Frontal cortex (tissue), 4 donors: ENCODE measurements around the gene OR13A1. TPM values are rescaled to one million over a fixed set of nuclear protein-coding genes. Genes with fewer than 3 reads are reported as not detected.
"Not testable (repeated sequence)": the region's sequence is repeated elsewhere in the genome, so short reads cannot be mapped to it uniquely, and the experiment has no call there.

Source experiments
- DNase-seq, 2 donors: peaks; one replicate each; pipeline ENCODE4 v3.0.0; 2012; ENCODE audit warnings: low spot score in 2 of 2
- FAIRE-seq: peaks from 2 replicates; lab custom pipeline; 2012; peaks lifted over from hg19 to GRCh38; lab: Jason Lieb, UNC
- total RNA-seq: library from RNA; depleted of rRNA; stranded (reverse); fragments of >200 nt; gene quantifications from one replicate; pipeline ENCODE4 v1.2.3, GENCODE V29; 2014
- donor health status: control.
- donor health status: control.
- donor health status: control.

OR13A1 gene
- total RNA-seq, 1 donor from 2014 or later: under 0.01 TPM

DNA sequence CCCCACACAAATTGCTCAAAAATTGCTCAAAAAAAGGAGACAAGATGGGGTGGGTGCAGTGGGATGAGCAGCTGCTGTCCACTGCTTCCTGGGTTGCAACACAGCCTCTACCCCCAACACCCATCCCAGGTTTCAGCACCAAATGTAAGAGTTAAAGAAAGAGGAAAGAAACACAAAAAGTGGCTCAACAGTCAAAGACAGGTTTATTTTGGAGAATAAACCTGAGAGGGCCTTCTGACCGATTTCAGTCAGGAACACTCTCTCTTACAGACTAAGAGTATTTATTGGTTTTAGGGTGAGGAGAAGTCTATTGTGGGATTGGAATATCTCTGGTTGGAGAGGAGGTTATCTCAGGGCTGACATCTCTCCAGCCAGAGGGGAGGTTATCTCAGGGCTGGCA, 28.4 kb downstream of the OR13A1 start:
- DNase-seq: no peak

DNA sequence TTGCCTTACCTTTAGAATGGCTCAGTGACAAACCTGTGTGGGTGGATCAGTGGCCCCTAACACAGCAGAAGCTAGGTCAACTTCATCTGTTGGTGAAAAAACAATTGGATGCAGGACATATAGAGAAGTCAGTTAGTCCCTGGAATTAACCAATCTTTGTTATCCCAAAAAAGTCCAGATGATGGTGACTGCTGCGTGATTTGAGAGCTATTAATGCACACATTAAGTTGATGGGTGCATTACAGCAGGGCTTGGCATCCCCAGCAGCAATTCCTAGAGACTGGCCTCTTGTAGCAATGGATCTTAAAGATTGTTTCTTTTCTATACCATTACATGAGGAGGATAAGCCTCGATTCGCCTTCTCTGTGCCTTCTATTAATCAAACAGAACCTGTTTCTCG, 33.3 kb downstream of the OR13A1 start:
- FAIRE-seq: no peak
- no peak for DNase-seq

More for the DNA sequence above, 28.4 kb downstream of the OR13A1 start:
- no peak for FAIRE-seq

DNA sequence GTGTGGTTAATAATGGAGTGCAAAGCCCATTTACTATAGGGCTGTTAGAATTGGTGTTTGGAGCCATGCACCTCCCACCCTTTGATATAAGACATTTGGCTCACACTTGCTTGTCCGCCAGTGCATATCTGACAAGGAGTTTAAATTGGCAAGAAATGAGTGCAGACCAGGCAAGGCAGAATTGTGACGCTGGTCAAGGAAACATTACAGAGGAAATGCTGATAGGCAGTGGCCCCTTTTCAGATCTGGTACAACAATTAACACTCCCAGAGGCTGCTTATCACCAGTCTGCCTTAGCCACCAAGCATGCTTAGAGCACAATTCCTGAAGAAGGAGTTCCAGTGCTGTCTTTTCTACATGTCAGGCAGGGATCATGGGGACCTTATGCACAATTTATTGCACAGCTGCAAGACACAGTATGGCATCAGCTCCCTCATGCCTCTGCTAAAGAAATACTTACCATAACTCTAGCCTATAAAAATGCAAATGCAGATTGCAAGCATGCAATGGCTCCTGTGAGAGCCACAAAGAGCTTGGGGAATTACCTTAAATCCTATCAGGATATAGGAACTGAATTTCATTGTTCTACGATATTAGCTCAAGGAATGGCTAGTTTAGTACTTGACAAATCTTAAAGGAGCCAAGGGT, 35.2 kb downstream of the OR13A1 start:
- FAIRE-seq: no peak

DNA sequence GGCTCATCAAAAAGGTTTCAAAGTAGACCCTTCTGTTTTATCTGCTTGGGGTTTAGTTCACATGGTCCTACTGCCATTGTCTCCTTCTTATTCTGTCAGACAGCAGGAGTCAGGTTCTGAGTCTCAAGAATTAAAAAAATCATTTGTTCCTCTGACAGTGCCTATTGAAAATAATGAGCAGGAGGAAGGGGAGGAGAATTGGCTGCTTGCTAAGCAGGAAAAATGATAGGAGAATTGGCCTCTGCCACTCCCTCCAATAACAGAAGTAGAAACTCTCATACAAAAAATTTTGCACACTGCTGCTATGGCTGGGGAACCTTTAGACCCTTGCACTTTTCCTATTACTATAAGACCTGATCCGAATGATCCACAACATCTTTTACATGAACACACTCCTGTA, 35.7 kb downstream of the OR13A1 start:
- DNase-seq (no peak), FAIRE-seq (no peak)

More for the DNA sequence above, 35.2 kb downstream of the OR13A1 start:
- DNase-seq: no peak

DNA sequence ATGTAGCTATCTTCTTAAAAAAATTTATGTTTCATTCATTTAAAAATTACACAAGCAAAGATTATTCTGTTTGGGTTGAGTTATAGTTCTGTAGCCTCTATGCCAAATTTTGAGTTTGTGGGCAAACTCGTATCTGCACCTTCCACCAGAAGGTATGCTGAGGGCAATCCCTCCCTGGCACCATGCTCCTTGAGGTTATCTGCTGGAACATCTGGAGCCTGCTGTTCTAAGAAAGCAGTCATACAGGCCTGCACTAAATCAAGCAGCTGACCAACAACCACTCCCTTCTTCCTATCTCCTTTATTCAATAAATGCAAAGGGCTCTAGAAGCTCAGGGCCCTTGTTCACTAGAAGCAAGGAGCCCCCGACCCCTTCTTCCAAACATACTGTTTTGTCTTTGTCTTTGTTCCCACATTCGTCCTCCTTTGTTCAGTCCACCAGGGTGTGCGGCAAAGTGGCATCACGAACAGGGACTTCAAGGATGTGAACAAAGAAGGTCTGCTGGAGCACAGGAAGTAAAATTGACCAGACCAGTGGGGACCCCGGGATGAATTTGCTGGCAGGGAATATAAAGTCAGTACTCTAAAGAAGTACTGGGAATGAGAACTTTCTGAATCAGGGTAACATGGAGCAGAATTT, 36.4 kb downstream of the OR13A1 start:
- no peak for DNase-seq

DNA sequence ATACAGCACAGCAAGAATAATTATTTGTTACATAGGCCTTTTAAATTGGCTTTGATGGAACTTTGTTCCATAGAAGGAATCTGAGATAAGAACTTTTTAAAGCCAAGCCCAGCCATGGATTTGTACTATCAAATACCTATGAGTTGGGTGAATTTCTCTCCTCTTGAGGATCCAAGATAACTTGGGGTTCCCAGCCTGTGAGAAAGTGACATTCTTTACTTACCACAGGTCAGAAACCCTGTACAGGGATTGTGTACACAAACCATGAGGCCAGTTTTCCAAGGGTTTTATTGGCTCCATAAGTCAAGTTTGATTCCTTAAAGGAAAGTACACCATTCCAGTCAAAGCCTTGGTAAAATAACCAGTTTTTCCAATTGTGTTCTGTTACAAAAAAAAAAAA, 39.3 kb downstream of the OR13A1 start:
- DNase-seq, FAIRE-seq: not testable (repeated sequence)

More for the DNA sequence above, 36.4 kb downstream of the OR13A1 start:
- FAIRE-seq: no peak

DNA sequence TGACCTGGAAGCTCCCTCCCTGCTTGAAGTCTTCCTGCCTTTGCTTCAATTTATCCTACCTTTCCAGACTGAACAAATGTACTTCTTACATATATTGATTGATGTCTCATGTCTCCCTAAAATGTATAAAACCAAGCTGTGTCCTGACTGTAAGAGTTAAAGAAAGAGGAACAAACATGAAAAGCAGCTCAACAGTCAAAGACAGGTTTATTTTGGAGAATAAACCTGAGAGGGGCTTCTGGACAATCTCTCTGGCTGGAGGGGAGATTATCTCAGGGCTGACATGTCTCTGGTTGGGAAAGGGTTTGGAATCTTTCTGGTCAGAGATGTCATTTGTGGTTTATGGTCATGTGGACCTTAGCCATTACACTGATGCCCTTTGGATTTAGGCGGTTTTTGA, 41.0 kb downstream of the OR13A1 start:
- DNase-seq (no peak), FAIRE-seq (no peak)

DNA sequence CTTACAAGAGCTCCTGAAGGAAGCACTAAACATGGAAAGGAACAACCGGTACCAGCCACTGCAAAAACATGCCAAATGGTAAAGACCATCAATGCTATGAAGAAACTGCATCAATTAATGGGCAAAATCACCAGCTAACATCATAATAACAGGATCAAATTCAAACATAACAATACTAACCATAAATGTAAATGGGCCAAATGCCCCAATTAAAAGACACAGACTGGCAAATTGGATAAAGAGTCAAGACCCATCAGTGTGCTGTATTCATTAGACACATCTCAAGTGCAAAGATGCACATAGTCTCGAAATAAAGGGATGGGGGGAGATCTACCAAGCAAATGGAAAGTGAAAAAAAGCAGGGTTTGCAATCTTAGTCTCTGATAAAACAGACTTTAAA, 47.6 kb downstream of the OR13A1 start:
- FAIRE-seq, DNase-seq: not testable (repeated sequence)

DNA sequence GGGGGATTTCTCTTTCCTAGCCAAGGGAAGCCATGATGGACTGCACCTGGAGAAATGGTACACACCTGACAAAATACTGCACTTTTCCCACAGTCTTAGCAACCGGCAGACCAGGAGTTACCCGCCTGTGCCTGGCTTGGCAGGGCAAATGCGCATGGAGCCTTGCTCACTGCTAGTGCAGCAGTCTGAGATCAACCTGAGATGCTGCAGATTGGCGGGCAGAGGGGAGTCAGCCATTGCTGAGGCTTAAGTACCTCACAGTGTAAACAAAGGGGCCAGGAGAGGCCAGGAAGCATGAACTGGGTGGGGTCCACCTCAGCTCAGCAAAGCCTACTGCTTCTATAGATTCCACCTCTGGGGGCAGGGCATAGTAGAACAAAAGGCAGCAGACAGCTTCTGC, 49.4 kb downstream of the OR13A1 start:
- FAIRE-seq: no peak

DNA sequence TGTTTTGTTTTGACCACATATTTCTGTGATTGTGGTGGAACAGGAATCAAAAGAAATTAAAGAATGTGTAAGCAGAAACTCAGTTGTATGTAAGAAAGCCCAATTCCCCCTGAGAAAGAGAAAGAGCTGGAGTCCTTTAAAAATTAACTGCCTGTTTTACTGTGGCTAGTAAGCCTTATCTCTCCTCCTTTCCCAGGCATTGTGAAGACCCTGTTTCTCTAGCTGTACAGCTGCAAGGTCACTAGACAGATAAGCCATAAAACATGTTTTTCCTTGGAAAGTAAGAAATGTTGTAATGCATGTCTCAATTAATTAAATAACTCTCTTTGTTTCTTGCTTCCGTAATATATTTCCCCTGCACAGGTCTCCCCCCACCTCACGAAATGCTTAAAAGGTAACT, 53.5 kb downstream of the OR13A1 start:
- no peak for DNase-seq
- no peak for FAIRE-seq

More for the DNA sequence above, 49.4 kb downstream of the OR13A1 start:
- DNase-seq: no peak

DNA sequence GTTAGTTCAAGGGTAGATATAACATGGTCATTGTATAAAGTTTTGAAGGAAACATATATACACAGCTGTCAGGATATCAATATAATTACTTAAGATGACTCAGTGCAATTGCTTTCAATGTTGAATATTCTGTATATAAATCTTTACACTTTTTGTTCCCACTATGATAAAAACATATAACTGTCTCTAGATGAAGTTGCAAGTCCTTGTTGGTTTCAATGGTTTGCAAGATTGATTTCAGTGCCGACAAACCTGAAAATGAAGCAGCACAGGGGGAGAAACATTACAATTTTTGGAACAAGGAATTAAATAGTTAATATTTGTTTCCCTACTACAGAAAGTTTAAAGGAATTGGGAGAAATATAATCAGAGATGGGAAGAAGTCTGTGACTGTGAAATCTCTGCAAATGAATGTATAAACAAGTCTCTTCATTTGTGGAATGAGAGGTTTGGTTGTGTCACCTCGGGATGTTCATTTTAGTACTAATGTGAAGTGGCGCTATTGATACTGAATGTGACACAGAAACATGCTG, 54.1 kb downstream of the OR13A1 start:
- no peak for FAIRE-seq
- DNase-seq: no peak

DNA sequence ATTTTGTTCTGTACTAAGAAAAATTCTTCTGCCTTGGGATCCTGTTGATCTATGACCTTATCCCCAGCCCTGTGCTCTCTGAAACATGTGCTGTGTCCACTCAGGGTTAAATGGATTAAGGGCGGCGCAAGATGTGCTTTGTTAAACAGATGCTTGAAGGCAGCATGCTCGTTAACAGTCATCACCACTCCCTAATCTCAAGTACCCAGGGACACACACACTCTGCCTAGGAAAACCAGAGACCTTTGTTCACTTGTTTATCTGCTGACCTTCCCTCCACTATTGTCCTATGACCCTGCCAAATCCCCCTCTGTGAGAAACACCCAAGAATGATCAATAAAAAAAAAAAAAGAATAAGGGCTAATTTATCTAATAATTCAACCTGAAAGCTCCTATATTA, 54.8 kb downstream of the OR13A1 start:
- FAIRE-seq, DNase-seq: not testable (repeated sequence)

DNA sequence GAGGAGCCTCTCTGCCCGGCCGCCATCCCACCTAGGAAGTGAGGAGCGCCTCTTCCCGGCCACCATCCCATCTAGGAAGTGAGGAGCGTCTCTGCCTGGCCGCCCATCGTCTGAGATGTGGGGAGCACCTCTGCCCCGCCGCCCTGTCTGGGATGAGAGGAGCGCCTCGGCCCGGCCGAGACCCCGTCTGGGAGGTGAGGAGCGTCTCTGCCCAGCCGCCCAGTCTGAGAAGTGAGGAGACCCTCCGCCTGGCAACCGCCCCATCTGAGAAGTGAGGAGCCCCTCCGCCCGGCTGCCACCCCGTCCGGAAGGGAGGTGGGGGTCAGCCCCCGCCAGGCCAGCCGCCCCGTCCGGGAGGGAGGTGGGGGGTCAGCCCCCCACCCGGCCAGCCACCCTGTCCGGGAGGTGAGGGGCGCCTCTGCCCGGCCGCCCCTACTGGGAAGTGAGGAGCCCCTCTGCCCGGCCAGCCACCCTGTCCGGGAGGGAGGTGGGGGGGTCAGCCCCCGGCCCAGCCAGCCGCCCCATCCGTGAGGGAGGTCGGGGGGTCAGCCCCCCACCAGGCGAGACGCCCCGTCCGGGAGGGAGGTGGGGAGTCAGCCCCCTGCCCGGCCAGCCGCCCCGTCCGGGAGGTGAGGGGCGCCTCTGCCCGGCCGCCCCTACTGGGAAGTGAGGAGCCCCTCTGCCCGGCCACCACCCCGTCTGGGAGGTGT, 55.5 kb downstream of the OR13A1 start:
- not testable (repeated sequence) for DNase-seq, FAIRE-seq

DNA sequence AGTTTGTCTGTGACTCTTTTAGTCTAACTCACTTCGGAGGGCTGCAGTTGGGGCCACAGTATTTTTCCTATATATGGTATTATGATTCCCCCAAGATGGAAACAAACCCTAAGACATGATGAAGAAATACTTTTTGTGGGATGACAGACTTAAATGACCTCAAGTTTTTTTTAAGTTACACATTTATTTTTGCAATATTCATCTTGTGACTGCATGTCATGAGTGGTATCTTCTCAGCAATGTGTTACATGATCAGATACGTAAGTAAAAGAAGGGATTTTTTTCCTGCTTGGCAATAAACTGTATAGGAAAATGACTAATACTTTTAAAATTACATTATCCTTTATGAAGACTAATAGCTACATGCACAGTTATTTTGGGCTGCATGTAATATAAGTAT, 57.8 kb downstream of the OR13A1 start:
- no peak for FAIRE-seq

DNA sequence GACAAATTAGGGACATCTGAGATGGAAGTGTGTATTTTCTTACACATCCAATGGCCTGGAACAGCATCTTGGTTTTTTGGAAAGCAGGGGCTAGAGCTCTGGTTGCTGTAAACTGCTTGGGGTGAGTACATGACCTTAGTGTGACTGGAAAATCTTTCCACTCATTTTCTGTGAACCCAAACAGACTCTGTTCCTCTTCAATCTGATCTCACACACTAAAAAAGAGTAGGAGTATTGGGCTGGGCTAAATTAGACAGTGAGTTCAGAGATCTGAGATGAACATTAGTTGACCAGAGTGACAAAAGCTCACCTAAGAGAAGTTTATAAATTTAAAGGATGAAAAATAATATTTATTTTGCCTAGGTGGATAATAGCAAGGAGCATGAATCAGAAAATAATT, 59.2 kb downstream of the OR13A1 start:
- DNase-seq (no peak), FAIRE-seq (no peak)

More for the DNA sequence above, 57.8 kb downstream of the OR13A1 start:
- DNase-seq: no peak

DNA sequence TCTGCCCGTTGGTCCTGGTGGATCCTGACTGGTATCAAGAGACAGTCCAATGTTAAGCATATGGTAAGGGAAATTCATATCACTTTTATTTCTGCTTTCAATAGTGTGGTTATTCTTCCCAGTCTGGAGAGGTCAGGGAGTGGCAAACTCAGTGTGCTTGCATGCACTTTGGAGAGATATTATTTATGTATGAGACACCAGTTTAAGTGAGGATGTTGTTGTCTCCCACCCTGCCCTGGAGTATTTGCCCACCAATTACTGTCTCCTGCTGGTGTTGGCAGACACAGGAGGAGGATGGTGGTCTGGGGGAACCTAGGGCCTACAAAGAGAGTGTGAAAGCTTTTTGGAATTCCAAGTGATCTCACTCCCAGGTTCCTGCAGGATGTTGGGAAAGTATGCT, 59.7 kb downstream of the OR13A1 start:
- FAIRE-seq: no peak

DNA sequence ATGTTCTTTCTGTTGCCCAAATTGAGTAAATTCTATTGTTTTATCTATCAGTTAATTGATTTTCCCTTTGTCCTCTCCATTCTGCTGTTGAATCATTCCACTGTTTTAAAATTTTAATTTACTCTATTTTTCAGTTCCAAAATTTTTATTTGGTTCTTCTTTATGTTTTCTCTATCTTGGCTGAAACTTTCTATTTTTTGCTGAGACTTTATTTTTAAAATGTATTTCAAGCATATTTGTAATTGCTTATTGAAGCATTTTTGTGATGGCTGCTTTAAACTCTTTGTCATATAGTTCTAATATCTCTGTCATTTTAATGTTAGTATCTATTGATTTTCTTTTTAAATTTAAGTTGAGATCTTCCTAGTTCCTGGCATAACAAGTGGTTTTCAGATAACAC, 60.5 kb downstream of the OR13A1 start:
- DNase-seq: no peak
- no peak for FAIRE-seq

More for the DNA sequence above, 59.7 kb downstream of the OR13A1 start:
- no peak for DNase-seq

DNA sequence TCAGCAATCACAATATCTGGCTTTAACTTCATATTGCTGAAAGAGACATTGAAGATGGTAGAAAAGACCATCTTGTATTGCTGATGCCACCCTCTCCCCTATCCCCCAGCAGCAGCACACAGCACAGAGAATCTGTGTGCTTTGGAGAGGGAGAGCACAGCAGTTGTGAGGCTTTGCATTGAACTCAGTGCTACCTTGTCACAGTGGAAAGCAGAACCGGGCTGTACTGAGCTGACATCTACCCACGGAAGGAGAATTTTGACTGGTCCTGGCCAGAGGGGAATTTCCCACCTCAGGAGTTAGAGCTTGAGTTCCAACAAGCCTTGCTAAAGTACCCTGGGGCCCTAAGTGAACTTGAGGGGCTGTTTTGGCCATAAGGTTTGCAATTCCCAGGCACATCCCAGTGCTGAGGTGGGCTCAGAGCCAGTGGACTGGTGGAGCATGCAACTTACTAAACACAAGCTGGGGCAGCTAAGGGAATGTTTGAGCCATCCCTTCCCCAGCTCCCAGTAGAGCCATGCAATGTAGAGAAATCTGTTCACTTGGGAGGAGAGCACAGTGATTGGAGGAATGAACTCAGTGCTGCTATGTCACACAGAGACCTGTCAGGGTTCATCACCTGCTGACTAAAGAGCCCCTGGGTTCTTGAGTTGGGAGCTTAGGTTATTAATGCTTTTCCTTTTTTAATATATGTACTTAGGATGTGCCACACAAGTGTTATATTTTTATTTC, 62.1 kb downstream of the OR13A1 start:
- FAIRE-seq (no peak), DNase-seq (no peak)
